ENCODE measurements around the gene NEDD4L.
"Not testable (repeated sequence)": the region's sequence is repeated elsewhere in the genome, so short reads cannot be mapped to it uniquely, and the experiment has no call there.

NEDD4L gene

GRCh38 chr18:58267493-58267892 is 223.5 kb downstream of the NEDD4L start:
- no peak for DNase-seq (ENCODE audit: low read depth)

- DNase-seq (ENCODE audit: low read depth) = peak; percentile 33
These were observed 224.8 kb downstream of the NEDD4L start for GRCh38 chr18:58268849-58269248.

DNA sequence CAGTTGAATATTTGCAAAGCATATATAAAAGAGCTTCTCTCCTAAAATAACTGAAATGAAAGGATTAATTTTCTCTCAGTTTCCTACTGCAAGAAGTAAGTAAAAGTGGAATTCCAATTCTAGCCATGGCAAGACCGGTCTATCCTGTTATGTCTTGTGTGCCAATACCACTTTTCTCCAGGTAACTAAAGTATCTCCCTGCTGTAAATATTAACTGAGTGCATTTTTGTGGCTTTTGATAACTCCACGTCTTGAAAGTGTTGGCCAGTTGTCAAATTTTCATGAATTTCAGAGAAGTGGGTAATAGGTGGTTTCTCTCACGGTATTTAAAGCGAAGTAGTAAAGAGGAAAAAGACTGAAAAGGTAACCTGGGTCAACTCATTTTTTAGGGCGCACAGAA is 225.9 kb downstream of the NEDD4L start:
- DNase-seq (ENCODE audit: low read depth) = no peak

GRCh38 chr18:58270396-58270795 is 226.4 kb downstream of the NEDD4L start:
- DNase-seq (ENCODE audit: low read depth) = no peak

DNA sequence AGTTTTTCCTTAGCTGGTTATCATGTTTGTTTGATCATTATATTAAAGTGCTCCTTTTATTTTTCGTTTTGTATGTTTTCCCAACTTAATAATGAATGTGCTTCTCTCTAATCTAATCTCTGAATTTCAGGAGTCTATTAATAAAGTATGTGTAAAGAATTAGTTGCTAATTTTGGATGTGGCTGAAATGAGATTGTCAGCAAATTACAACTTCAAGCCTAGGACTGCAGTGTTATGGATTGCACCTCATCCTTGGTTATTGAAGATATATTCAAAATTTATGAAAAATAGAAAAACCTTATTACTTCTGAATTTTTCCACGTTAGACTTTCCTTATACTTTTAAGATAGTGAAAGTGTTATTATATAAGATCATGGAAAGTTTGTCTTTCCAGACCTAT is 227.7 kb downstream of the NEDD4L start:
- DNase-seq (ENCODE audit: low read depth) = no peak

GRCh38 chr18:58272209-58272608 is 228.2 kb downstream of the NEDD4L start:
- DNase-seq (ENCODE audit: low read depth) = no peak

DNA sequence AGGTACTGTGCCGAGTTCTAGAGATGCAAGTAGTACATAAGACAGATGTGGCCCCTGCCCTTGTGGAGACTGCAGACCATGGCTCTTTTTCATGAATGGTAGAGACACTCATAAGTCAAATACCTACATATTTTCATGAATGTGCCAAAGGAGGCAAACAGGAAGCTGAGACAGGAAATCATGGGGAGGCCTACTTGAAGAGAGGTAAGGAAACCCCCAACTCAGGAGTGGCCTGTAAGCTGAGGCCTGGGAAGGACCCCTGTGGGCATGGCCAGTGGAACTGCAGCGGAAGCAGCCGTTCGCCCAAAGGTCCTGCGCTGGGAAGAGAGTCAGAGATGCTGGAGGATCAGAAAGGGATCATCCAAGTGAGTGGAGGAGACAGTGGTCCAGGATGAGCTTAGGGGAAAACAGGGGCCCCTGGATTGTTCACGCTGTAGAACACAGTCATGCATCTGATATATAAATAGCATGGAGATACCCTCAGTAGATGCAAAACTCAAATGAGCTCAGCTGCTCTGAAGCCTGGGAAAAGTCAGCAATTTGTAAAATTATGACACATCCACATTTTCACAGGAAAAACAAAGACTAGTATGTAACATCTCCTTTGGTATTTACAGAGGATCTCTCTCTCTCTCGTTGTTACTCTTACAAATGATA is 228.9 kb downstream of the NEDD4L start:
- no peak for DNase-seq (ENCODE audit: low read depth)

- DNase-seq (ENCODE audit: low read depth) = no peak
These were observed 231.2 kb downstream of the NEDD4L start for GRCh38 chr18:58275176-58275575.

- DNase-seq (ENCODE audit: low read depth) = no peak
These were observed 233.0 kb downstream of the NEDD4L start for GRCh38 chr18:58276789-58277739.

- no peak for DNase-seq (ENCODE audit: low read depth)
These were observed 235.6 kb downstream of the NEDD4L start for GRCh38 chr18:58279504-58280175.

- no peak for DNase-seq (ENCODE audit: low read depth)
These were observed 236.2 kb downstream of the NEDD4L start for GRCh38 chr18:58280191-58280590.

DNA sequence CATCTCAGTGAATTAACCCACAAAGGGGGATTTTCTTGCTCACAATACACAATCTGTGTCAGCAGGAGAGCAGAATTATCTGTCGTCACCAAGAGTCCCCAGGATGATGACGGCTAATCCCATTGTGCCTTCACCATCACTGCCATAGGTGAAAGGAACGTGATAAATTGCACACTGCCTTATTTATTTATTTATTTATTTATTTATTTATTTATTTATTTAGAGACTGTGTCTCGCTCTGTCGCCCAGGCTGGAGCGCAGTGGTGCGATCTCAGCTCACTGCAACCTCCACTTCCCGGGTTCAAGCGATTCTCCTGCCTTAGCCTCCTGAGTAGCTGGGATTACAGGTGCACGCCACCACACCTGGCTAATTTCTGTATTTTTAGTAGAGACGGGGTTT is 238.8 kb downstream of the NEDD4L start:
- DNase-seq (ENCODE audit: low read depth) = not testable (repeated sequence)

- no peak for DNase-seq (ENCODE audit: low read depth)
These were observed 240.8 kb downstream of the NEDD4L start for GRCh38 chr18:58284699-58285448.

- DNase-seq (ENCODE audit: low read depth) = no peak
These were observed 241.6 kb downstream of the NEDD4L start for GRCh38 chr18:58285449-58286130.

GRCh38 chr18:58286632-58287352 is 242.8 kb downstream of the NEDD4L start:
- no peak for DNase-seq (ENCODE audit: low read depth)

DNA sequence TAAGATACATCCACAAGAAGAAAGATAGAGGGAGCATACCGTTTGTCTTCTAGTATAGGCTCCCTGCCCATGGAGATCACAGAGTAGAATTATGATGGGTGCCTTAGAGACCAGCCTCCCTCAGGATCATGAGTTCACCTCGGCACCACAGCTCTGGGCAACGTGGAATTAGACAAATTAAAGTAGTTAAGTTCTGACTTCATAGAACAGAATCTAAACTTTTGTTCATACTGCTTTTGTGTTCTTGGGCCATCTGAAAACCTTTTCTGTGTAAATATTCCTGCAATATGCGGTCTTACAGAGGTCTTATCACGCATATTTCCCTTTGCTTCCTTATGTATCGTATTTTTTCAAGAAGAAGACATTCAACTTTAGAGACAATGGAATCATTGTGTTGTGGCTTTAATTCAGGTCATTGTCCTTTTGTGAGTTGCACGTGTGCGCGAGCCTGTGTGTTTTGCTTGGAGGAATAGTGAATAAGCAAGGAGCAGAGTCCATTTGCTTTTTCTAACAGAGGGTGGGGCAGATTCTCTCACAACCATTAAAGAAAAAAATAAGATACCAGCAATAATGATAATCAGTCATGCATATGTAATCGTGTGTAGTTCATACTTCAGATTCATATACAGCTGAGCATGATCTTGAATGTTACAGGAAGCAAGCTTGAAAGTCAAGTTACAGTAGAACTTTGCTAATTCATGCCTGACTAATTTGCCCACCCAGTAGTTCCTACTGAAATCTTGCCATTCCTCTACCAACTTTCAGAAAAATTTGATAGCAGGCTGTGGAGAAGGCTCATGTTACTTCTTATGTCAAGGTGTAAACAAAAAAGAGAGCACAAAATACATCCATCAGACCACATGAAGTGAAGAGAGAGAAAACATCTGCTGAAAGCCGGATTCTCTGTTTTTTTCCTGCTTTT is 243.6 kb downstream of the NEDD4L start:
- no peak for DNase-seq (ENCODE audit: low read depth)

- DNase-seq (ENCODE audit: low read depth) = no peak
These were observed 245.1 kb downstream of the NEDD4L start for GRCh38 chr18:58288921-58289797.

- no peak for DNase-seq (ENCODE audit: low read depth)
These were observed 246.2 kb downstream of the NEDD4L start for GRCh38 chr18:58290116-58290695.

All from HS-27A (cell line).